ENCODE measurements around the gene U2SURP. TPM values are rescaled to one million over a fixed set of nuclear protein-coding genes. Genes with fewer than 3 reads are reported as not detected.

Gene U2SURP
- total RNA-seq, 3 donors from 2014 or later (not counting 1 experiment from before 2014, with no cell fraction given) = 165 to 179 (median 172) TPM

DNA sequence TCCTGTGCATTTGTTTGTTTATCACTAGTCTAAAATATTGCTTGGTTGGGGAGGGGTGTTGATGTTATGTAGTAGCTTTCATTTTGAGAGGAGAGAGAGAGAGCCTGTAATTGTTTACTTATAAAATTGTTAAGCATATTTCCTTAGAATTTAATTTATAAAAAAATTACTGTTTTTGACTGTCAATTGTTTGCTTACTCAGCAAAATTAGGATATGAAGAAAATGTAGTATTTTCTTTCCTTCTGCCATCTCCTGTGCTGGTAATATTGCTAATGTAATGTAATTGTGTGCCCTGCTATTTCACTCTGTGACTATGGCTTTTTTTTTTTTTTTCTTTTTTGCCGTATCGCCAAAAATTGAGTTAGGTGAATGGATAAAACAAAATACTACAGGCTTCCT is 3.5 kb downstream of the U2SURP start:
- Mint-ChIP-seq H3K27me3 (ENCODE audit: low read depth in 2 of 2) (no peaks in the 10 kb centered on the region), H3K27ac (no peak overlapping the region), H3K4me1 (peaks cover 70 to 72% of the 10 kb centered on the region in 2 donors), H3K9me3 (no peaks in the 10 kb centered on the region), H3K4me3 (no peak overlapping the region), H3K36me3 (no peaks in the 10 kb centered on the region)
- TF ChIP-seq, protein P1, sequence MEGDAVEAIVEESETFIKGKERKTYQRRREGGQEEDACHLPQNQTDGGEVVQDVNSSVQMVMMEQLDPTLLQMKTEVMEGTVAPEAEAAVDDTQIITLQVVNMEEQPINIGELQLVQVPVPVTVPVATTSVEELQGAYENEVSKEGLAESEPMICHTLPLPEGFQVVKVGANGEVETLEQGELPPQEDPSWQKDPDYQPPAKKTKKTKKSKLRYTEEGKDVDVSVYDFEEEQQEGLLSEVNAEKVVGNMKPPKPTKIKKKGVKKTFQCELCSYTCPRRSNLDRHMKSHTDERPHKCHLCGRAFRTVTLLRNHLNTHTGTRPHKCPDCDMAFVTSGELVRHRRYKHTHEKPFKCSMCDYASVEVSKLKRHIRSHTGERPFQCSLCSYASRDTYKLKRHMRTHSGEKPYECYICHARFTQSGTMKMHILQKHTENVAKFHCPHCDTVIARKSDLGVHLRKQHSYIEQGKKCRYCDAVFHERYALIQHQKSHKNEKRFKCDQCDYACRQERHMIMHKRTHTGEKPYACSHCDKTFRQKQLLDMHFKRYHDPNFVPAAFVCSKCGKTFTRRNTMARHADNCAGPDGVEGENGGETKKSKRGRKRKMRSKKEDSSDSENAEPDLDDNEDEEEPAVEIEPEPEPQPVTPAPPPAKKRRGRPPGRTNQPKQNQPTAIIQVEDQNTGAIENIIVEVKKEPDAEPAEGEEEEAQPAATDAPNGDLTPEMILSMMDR (IDR thresholded peaks at IDR 0.05) = no peak
- ATAC-seq (no peak), DNase-seq (no peak)
- WGBS (ENCODE audit: insufficient coverage) = no CpG with 5 or more reads among the region's 2 CpGs
- H3K4me3 ChIP-seq (ENCODE audit: low read length) = no peak overlapping the region
- H3K9me3 ChIP-seq (ENCODE audit: control insufficient read depth, insufficient read depth, low read length) = no peaks in the 10 kb centered on the region
- H3K4me1 ChIP-seq (ENCODE audit: control insufficient read depth, insufficient read depth, low read length) = peaks cover 13% of the 10 kb centered on the region
- H3K36me3 ChIP-seq (ENCODE audit: control insufficient read depth, insufficient read depth, low read length) = no peaks in the 10 kb centered on the region
- H3K27ac ChIP-seq (ENCODE audit: low read length) = no peak overlapping the region
- intact Hi-C loops (cut with micrococcal nuclease) = loop anchor here (5.0 kb wide), 2 partner anchors 428 to 967 kb away; partner anchors contain the start of genes ATR and DIPK2A
- H3K27me3 ChIP-seq (ENCODE audit: control insufficient read depth, insufficient read depth, low read length) = no peaks in the 10 kb centered on the region

DNA sequence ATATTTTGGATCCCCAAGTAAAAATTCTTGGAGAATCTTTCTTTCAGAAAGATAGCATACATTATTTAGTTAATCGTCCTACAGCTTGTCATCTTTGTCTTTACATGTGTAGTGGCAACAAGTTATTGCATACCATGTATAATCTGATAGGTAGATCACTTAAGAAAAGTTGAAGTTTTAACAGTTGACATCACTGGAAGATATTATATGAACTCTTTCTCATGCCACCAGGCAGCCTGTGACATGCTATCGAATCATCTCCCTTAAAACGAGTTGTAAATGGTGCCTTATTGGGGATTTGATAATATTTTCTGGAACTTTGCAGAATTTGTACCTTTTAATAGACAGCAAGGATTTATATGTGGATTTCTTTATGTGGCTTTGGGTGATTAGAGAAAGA is 8.7 kb downstream of the U2SURP start:
- 84% methylated on average over 2 of the region's 3 CpGs for WGBS (ENCODE audit: insufficient coverage)
- Mint-ChIP-seq H3K27ac (no peak overlapping the region), H3K4me1 (peaks cover 64 to 66% of the 10 kb centered on the region in 2 donors), H3K9me3 (no peaks in the 10 kb centered on the region), H3K4me3 (no peak overlapping the region), H3K27me3 (ENCODE audit: low read depth in 2 of 2) (no peaks in the 10 kb centered on the region), H3K36me3 (no peaks in the 10 kb centered on the region)
- Histone ChIP-seq H3K4me1 (ENCODE audit: control insufficient read depth, insufficient read depth, low read length) (no peaks in the 10 kb centered on the region), H3K36me3 (ENCODE audit: control insufficient read depth, insufficient read depth, low read length) (peaks cover 15% of the 10 kb centered on the region), H3K27ac (ENCODE audit: low read length) (no peak overlapping the region), H3K27me3 (ENCODE audit: control insufficient read depth, insufficient read depth, low read length) (no peaks in the 10 kb centered on the region), H3K9me3 (ENCODE audit: control insufficient read depth, insufficient read depth, low read length) (no peaks in the 10 kb centered on the region), H3K4me3 (ENCODE audit: low read length) (no peak overlapping the region)
- DNase-seq (no peak), ATAC-seq (no peak)
- intact Hi-C loops (cut with micrococcal nuclease) = no loop called here
- TF ChIP-seq, protein P1 (IDR thresholded peaks at IDR 0.05) = no peak

DNA sequence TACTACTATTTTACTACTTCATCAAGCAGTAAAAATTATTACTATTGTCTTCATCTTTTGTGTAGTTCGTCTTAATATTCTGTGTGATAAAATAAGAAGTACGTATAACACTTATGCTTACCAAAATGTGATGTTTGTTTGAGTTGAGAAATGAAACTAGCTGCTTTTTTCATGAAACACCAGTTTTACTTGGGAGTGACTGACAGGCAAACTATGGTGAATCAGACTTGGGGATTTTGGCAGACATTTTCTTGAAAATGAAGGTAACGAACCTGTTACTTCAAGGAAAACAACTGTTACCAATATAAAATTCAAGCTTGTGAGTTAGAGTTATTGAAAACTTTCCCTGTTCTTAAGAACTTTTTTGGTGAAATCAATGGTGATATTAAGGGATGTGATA is 10.3 kb downstream of the U2SURP start:
- Mint-ChIP-seq H3K27ac (no peak overlapping the region), H3K4me3 (no peak overlapping the region), H3K36me3 (no peaks in the 10 kb centered on the region), H3K9me3 (no peaks in the 10 kb centered on the region), H3K27me3 (ENCODE audit: low read depth in 2 of 2) (no peaks in the 10 kb centered on the region), H3K4me1 (peaks cover 51 to 52% of the 10 kb centered on the region in 2 donors)
- no peaks in the 10 kb centered on the region for H3K4me1 ChIP-seq (ENCODE audit: control insufficient read depth, insufficient read depth, low read length)
- no peaks in the 10 kb centered on the region for H3K27me3 ChIP-seq (ENCODE audit: control insufficient read depth, insufficient read depth, low read length)
- no peak overlapping the region for H3K4me3 ChIP-seq (ENCODE audit: low read length)
- intact Hi-C loops (cut with micrococcal nuclease) = no loop called here
- H3K27ac ChIP-seq (ENCODE audit: low read length) = no peak overlapping the region
- H3K36me3 ChIP-seq (ENCODE audit: control insufficient read depth, insufficient read depth, low read length) = peaks cover 25% of the 10 kb centered on the region
- ATAC-seq (no peak), DNase-seq (no peak)
- 90% methylated on average over 2 of the region's 3 CpGs for WGBS (ENCODE audit: insufficient coverage)
- no peaks in the 10 kb centered on the region for H3K9me3 ChIP-seq (ENCODE audit: control insufficient read depth, insufficient read depth, low read length)
- TF ChIP-seq, protein P1 (IDR thresholded peaks at IDR 0.05) = no peak

DNA sequence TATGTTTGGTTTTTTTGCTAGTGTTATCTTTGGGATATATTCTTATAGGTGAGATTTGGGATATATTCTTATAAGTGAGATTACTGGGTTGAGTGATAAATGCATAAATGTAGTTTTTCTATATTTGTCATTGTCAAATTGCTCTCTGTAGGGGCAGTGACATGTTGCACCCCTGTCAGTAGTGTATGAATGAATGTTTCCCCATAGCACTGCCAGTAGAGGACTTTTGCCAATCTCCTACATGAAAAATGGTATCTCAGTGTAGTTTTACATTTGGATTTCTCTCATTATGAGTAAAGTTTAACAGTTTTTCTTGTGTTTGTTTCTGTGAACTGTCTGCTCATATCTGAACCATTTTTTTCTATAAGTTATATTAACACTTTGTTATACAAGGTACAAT is 13.6 kb downstream of the U2SURP start:
- Mint-ChIP-seq H3K4me1 (peaks cover 25 to 31% of the 10 kb centered on the region in 2 donors), H3K4me3 (no peak overlapping the region), H3K36me3 (peaks cover 6% of the 10 kb centered on the region), H3K27me3 (ENCODE audit: low read depth in 2 of 2) (no peaks in the 10 kb centered on the region), H3K9me3 (no peaks in the 10 kb centered on the region), H3K27ac (no peak overlapping the region)
- no peaks in the 10 kb centered on the region for H3K4me1 ChIP-seq (ENCODE audit: control insufficient read depth, insufficient read depth, low read length)
- TF ChIP-seq, protein P1 (IDR thresholded peaks at IDR 0.05) = no peak
- no peaks in the 10 kb centered on the region for H3K27me3 ChIP-seq (ENCODE audit: control insufficient read depth, insufficient read depth, low read length)
- peaks cover 53% of the 10 kb centered on the region for H3K36me3 ChIP-seq (ENCODE audit: control insufficient read depth, insufficient read depth, low read length)
- DNase-seq (no peak), ATAC-seq (no peak)
- intact Hi-C loops (cut with micrococcal nuclease) = no loop called here
- H3K4me3 ChIP-seq (ENCODE audit: low read length) = no peak overlapping the region
- H3K27ac ChIP-seq (ENCODE audit: low read length) = no peak overlapping the region
- H3K9me3 ChIP-seq (ENCODE audit: control insufficient read depth, insufficient read depth, low read length) = no peaks in the 10 kb centered on the region
